Hepatocyte (in vitro differentiated cells): ENCODE results near the gene CATSPER1. TPM values are rescaled to one million over a fixed set of nuclear protein-coding genes. Genes with fewer than 3 reads are reported as not detected.

Source experiments
- DNase-seq: peaks from one replicate; pipeline ENCODE4 v3.0.0-alpha.2; 2016; ENCODE audit warnings: low spot score
- H2AFZ ChIP-seq: fragments of 200-600 bp; sonication (generic); 2 replicates; pipeline ENCODE4 v1.6.0; 2016; ENCODE audit warnings: antibody characterized with exemption, mild to moderate bottlenecking
- H3K27ac ChIP-seq: fragments of 200-600 bp; sonication (generic); 2 replicates; pipeline ENCODE4 v1.5.1; 2016; ENCODE audit warnings: mild to moderate bottlenecking
- H3K27me3 ChIP-seq: fragments of 200-600 bp; sonication (generic); 2 replicates; pipeline ENCODE4 v1.6.1; 2016
- H3K36me3 ChIP-seq: fragments of 200-600 bp; sonication (generic); replicated peaks from 2 replicates; pipeline ENCODE4 v1.5.1; 2016; ENCODE audit warnings: low read depth; ENCODE audit not compliant: insufficient read depth
- H3K4me1 ChIP-seq: fragments of 200-600 bp; sonication (generic); 2 replicates; pipeline ENCODE4 v1.5.1; 2016; ENCODE audit warnings: mild to moderate bottlenecking, moderate library complexity; ENCODE audit not compliant: insufficient read depth
- H3K4me2 ChIP-seq: fragments of 200-600 bp; sonication (generic); 2 replicates; pipeline ENCODE4 v1.6.0; 2016
- H3K4me3 ChIP-seq: fragments of 200-600 bp; sonication (generic); 2 replicates; pipeline ENCODE4 v1.5.1; 2016; ENCODE audit warnings: mild to moderate bottlenecking
- H3K79me2 ChIP-seq: fragments of 200-600 bp; sonication (generic); 2 replicates; pipeline ENCODE4 v1.6.0; 2017; ENCODE audit warnings: mild to moderate bottlenecking
- H3K9me2 ChIP-seq: fragments of 200-600 bp; sonication (generic); replicated peaks from 2 replicates; pipeline ENCODE4 v1.6.0; 2017; ENCODE audit warnings: mild to moderate bottlenecking; ENCODE audit not compliant: insufficient read depth
- H3K9me3 ChIP-seq: fragments of 200-600 bp; sonication (generic); 2 replicates; pipeline ENCODE4 v1.5.1; 2016; ENCODE audit warnings: low read depth, mild to moderate bottlenecking
- H4K20me1 ChIP-seq: fragments of 200-600 bp; sonication (generic); 2 replicates; pipeline ENCODE4 v1.6.0; 2016; ENCODE audit warnings: mild to moderate bottlenecking; ENCODE audit not compliant: insufficient read depth, poor library complexity, severe bottlenecking
- CTCF ChIP-seq: fragments of 200-600 bp; sonication (generic); IDR thresholded peaks from 2 replicates; pipeline ENCODE4 v1.5.1; 2016; ENCODE audit warnings: antibody characterized with exemption, mild to moderate bottlenecking; ENCODE audit not compliant: poor library complexity
- EZH2 ChIP-seq: fragments of 200-600 bp; sonication (generic); IDR thresholded peaks from 2 replicates; pipeline ENCODE4 v1.6.1; 2016; ENCODE audit warnings: antibody characterized with exemption, mild to moderate bottlenecking, borderline replicate concordance
- EZH2phosphoT487 ChIP-seq: fragments of 200-600 bp; sonication (generic); IDR thresholded peaks from one replicate; pipeline ENCODE4 v1.6.1; 2018; ENCODE audit warnings: antibody characterized with exemption, mild to moderate bottlenecking, low read depth, moderate library complexity; ENCODE audit not compliant: unreplicated experiment, severe bottlenecking
- WGBS: methylation state at CpG from one replicate; pipeline ENCODE4 v1.1.6; 2016; ENCODE audit warnings: low lambda C conversion rate; ENCODE audit errors: missing lambda C conversion rate; 5-methylcytosine and 5-hydroxymethylcytosine counted together
- polyA plus RNA-seq: library from polyadenylated mRNA; unstranded; fragments of >200 nt; fragmentation: Nextera tagmentation; extraction: Ambion mirVana; gene quantifications from 2 replicates; pipeline ENCODE4 v1.2.1, GENCODE V29; 2016
- total RNA-seq: library from RNA; depleted of rRNA; stranded (reverse); fragments of >200 nt; gene quantifications from 2 replicates; pipeline ENCODE4 v1.2.3, GENCODE V29; 2014

Gene CATSPER1
- total and polyA plus RNA-seq, 2 experiments from 2014 or later: not detected

GRCh38 chr11:66017321-66017720, 9.0 kb downstream of the CATSPER1 start:
- WGBS: 100% methylated on average over 1 of the region's 4 CpGs
- TF ChIP-seq EZH2phosphoT487: no peak
- TF ChIP-seq CTCF: no peak
- no peak for TF ChIP-seq EZH2
- H3K9me2 ChIP-seq: no peaks in the 10 kb centered on the region
- H3K27me3 ChIP-seq: peaks cover 3% of the 10 kb centered on the region
- H3K36me3 ChIP-seq: no peaks in the 10 kb centered on the region
- no peak for DNase-seq
- H3K9me3 ChIP-seq: no peaks in the 10 kb centered on the region
- H2AFZ ChIP-seq: no peak overlapping the region
- H3K79me2 ChIP-seq: no peaks in the 10 kb centered on the region
- H4K20me1 ChIP-seq: no peaks in the 10 kb centered on the region
- no peak overlapping the region for H3K4me3 ChIP-seq
- H3K4me1 ChIP-seq: no peaks in the 10 kb centered on the region
- no peak overlapping the region for H3K27ac ChIP-seq
- no peak overlapping the region for H3K4me2 ChIP-seq

- Histone ChIP-seq H3K9me2 (no peaks in the 10 kb centered on the region), H2AFZ (no peak overlapping the region), H3K9me3 (no peaks in the 10 kb centered on the region), H3K4me2 (no peak overlapping the region), H3K79me2 (no peaks in the 10 kb centered on the region), H4K20me1 (no peaks in the 10 kb centered on the region), H3K27me3 (peaks cover 8% of the 10 kb centered on the region), H3K4me1 (no peaks in the 10 kb centered on the region), H3K4me3 (no peak overlapping the region), H3K27ac (no peak overlapping the region), H3K36me3 (no peaks in the 10 kb centered on the region)
- TF ChIP-seq EZH2 (no peak), CTCF (no peak), EZH2phosphoT487 (no peak)
- no peak for DNase-seq
- 94% methylated on average over 9 of the region's 10 CpGs for WGBS
Measured at GRCh38 chr11:66016793-66017177, 9.5 kb downstream of the CATSPER1 start.

DNA sequence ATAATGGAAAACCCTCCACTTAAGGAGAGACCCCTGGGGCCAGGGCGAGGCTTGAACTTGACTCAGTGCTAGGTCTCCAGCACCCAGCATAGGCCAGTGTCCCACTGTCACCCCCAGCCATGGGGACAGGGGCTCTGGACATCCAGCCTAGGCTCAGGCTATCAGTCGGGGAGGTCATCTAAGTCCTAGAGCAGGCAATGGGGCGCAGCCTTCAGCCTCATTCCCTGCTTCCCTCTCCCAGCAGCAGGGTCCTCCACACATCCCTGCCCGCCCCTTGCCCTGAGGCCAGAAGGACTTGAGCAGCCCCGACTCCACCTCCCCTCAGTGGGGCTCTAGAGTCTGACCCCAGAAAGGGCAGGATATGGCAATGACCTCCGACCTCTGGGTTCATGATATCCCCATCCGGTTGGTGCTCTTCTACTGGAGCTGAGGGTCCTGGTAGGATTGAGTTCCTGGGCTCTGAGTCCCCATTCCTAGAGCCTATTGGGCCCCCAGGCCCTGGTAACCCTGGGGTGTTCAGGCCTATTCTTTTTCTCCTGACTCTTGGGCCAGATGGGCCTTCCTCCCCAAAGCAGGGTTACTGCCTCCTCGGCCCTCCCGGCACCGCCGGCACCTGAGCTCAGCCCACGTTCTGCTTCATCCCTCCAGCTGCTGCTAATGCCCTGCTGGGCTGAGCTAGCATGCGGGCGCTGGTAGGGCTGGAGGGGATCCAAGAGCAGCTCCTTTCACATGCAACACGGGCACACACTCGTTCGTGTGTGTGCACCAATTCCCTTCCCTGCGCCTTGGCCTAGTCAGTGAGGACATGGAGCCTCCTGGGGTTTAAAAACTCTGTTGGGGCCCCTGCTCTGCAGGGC, 10.1 kb downstream of the CATSPER1 start:
- Histone ChIP-seq H4K20me1 (no peaks in the 10 kb centered on the region), H3K4me2 (no peak overlapping the region), H3K4me3 (no peak overlapping the region), H2AFZ (no peak overlapping the region), H3K36me3 (no peaks in the 10 kb centered on the region), H3K9me3 (no peaks in the 10 kb centered on the region), H3K27ac (no peak overlapping the region), H3K9me2 (no peaks in the 10 kb centered on the region), H3K79me2 (no peaks in the 10 kb centered on the region), H3K27me3 (peaks cover 14% of the 10 kb centered on the region), H3K4me1 (no peaks in the 10 kb centered on the region)
- 94% methylated on average over 18 of the region's 18 CpGs for WGBS
- TF ChIP-seq CTCF (no peak), EZH2phosphoT487 (no peak), EZH2 (no peak)
- no peak for DNase-seq
